A549 (cell line): ENCODE results near the gene APMAP. TPM values are rescaled to one million over a fixed set of nuclear protein-coding genes. Genes with fewer than 3 reads are reported as not detected.
A peak's percentile ranks its signal among the peaks of the same experiment; 100 is the strongest.

ENCODE experiments used
- ATAC-seq, 2 experiments: fragments of 200-7000 bp in 1 of 2; fragments of >200 bp in 1 of 2; cut with Nextera tagmentation in 1 of 2; cut with Tn5 transposase in 1 of 2; 3 replicates each; pipeline versions ENCODE4 v1.8.0 to v1.9.1; 2018 to 2020; ENCODE audit warnings: mild to moderate bottlenecking in 1 of 2, moderate library complexity in 1 of 2
- CTCF ChIA-PET: fragments of 300-600 bp; sonication (Branson Sonifier 250); formaldehyde crosslinking; extraction: SDS; loops from one replicate; lab custom pipeline; 2021; ENCODE audit warnings: antibody characterized with exemption, inconsistent platforms; lab: Yijun Ruan, JAX
- POLR2A ChIA-PET: fragments of 350-600 bp; formaldehyde crosslinking; extraction: SDS; loops from one replicate; lab custom pipeline; 2021; ENCODE audit warnings: antibody characterized with exemption, inconsistent platforms; lab: Yijun Ruan, JAX
- DNase-seq, 2 experiments: peaks; one replicate each; pipeline versions ENCODE4 v3.0.0 to v3.0.0-alpha.2; 2011 to 2016; ENCODE audit warnings: low read depth in 1 of 2, low spot score in 1 of 2
- FAIRE-seq: peaks from 2 replicates; lab custom pipeline; 2011; peaks lifted over from hg19 to GRCh38; lab: Jason Lieb, UNC
- H3K27ac ChIP-seq, 2 experiments: fragments of >200 bp; sonication (Bioruptor Twin); formaldehyde crosslinking; 3 replicates each; pipeline ENCODE4 v1.5.1; 2016 to 2017
- H3K4me1 ChIP-seq: fragments of >200 bp; sonication (Bioruptor Twin); formaldehyde crosslinking; 3 replicates; pipeline ENCODE4 v1.6.1; 2016
- H3K4me2 ChIP-seq: fragments of >200 bp; sonication (Bioruptor Twin); formaldehyde crosslinking; 3 replicates; pipeline ENCODE4 v1.6.1; 2016
- H3K4me3 ChIP-seq: fragments of >200 bp; sonication (Bioruptor Twin); formaldehyde crosslinking; 3 replicates; pipeline ENCODE4 v1.5.1; 2016
- H3K9me3 ChIP-seq: fragments of >200 bp; sonication (Bioruptor Twin); formaldehyde crosslinking; 3 replicates; pipeline ENCODE4 v1.6.1; 2016
- CBX2 ChIP-seq: fragments of 200-600 bp; sonication (generic); IDR thresholded peaks from 2 replicates; pipeline ENCODE4 v1.6.1; 2016; ENCODE audit warnings: low read depth, mild to moderate bottlenecking, borderline replicate concordance
- CBX8 ChIP-seq: fragments of 200-600 bp; sonication (generic); IDR thresholded peaks from 2 replicates; pipeline ENCODE4 v1.6.1; 2016
- CHD2 ChIP-seq: fragments of 150-350 bp; IDR thresholded peaks from 2 replicates; pipeline ENCODE4 v1.6.1; 2014; ENCODE audit warnings: low read length; ENCODE audit not compliant: partially characterized antibody
- EHF ChIP-seq: fragments of 250-450 bp; sonication (Bioruptor Pico); IDR thresholded peaks from 2 replicates; pipeline ENCODE4 v1.5.0; 2020; ENCODE audit warnings: mild to moderate bottlenecking
- EHMT2 ChIP-seq: fragments of 200-600 bp; sonication (generic); IDR thresholded peaks from 2 replicates; pipeline ENCODE4 v1.6.1; 2016; ENCODE audit warnings: antibody characterized with exemption, low read depth, mild to moderate bottlenecking, moderate library complexity
- ESRRA ChIP-seq: fragments of 150-350 bp; IDR thresholded peaks from 2 replicates; pipeline ENCODE4 v1.6.1; 2014; ENCODE audit warnings: mild to moderate bottlenecking, low read length, borderline replicate concordance
- FOSB ChIP-seq: fragments of 250-450 bp; sonication (Bioruptor Pico); IDR thresholded peaks from 2 replicates; pipeline ENCODE4 v1.5.0; 2020; ENCODE audit warnings: mild to moderate bottlenecking, moderate library complexity
- FOSL2 ChIP-seq, 2 experiments: fragments of 450-650 bp in 1 of 2; fragments of >200 bp in 1 of 2; sonication (Bioruptor Twin) in 1 of 2; formaldehyde crosslinking; IDR thresholded peaks; 2 replicates each; pipeline versions ENCODE4 v1.5.0 to v1.6.1; 2016 to 2020; ENCODE audit warnings: mild to moderate bottlenecking in 1 of 2, moderate library complexity in 1 of 2
- FOXS1 ChIP-seq: fragments of 250-450 bp; sonication (Bioruptor Pico); IDR thresholded peaks from 2 replicates; pipeline ENCODE4 v1.5.0; 2020; ENCODE audit warnings: mild to moderate bottlenecking, moderate library complexity
- HEYL ChIP-seq: fragments of 250-450 bp; sonication (Bioruptor Pico); IDR thresholded peaks from 2 replicates; pipeline ENCODE4 v1.8.0; 2021; ENCODE audit warnings: mild to moderate bottlenecking, moderate library complexity
- HOXA7 ChIP-seq: fragments of 250-450 bp; sonication (Bioruptor Pico); IDR thresholded peaks from 2 replicates; pipeline ENCODE4 v1.5.0; 2020; ENCODE audit warnings: mild to moderate bottlenecking, moderate library complexity
- HOXB13 ChIP-seq: fragments of 250-450 bp; sonication (Bioruptor Pico); IDR thresholded peaks from 2 replicates; pipeline ENCODE4 v1.5.0; 2020; ENCODE audit warnings: low read depth, mild to moderate bottlenecking, moderate library complexity
- HOXB5 ChIP-seq: fragments of 250-450 bp; sonication (Bioruptor Pico); IDR thresholded peaks from 2 replicates; pipeline ENCODE4 v1.5.0; 2020; ENCODE audit warnings: mild to moderate bottlenecking, moderate library complexity
- JUN ChIP-seq, 2 experiments: fragments of >200 bp; sonication (Bioruptor Twin); formaldehyde crosslinking; IDR thresholded peaks; 2 replicates in 1 of 2; 3 replicates in 1 of 2; pipeline ENCODE4 v1.6.1; 2016 to 2017
- JUNB ChIP-seq: fragments of >200 bp; sonication (Bioruptor Twin); formaldehyde crosslinking; IDR thresholded peaks from 2 replicates; pipeline ENCODE4 v1.6.1; 2016
- KDM1A ChIP-seq: fragments of 200-600 bp; sonication (generic); IDR thresholded peaks from 2 replicates; pipeline ENCODE4 v1.6.1; 2016; ENCODE audit warnings: low read depth, mild to moderate bottlenecking
- MAFK ChIP-seq: fragments of 450-650 bp; IDR thresholded peaks from 2 replicates; pipeline ENCODE4 v1.6.1; 2014; ENCODE audit not compliant: partially characterized antibody
- MAX ChIP-seq: IDR thresholded peaks from 2 replicates; pipeline ENCODE4 v1.6.1; 2012
- MYC ChIP-seq: IDR thresholded peaks from 2 replicates; pipeline ENCODE4 v1.6.1; 2012; ENCODE audit warnings: mild to moderate bottlenecking, inconsistent platforms, low read length, improper control_type of control experiment, borderline replicate concordance
- NPAS2 ChIP-seq: fragments of 250-450 bp; sonication (Bioruptor Pico); IDR thresholded peaks from 2 replicates; pipeline ENCODE4 v1.8.0; 2022; ENCODE audit warnings: mild to moderate bottlenecking, moderate library complexity, borderline replicate concordance
- RNF2 ChIP-seq: fragments of 200-600 bp; sonication (generic); IDR thresholded peaks from 2 replicates; pipeline ENCODE4 v1.6.1; 2016; ENCODE audit warnings: low read depth, mild to moderate bottlenecking, antibody characterized with exemption, moderate library complexity, borderline replicate concordance
- ZC3H11A ChIP-seq: fragments of 450-650 bp; IDR thresholded peaks from 2 replicates; pipeline ENCODE4 v1.6.1; 2014; ENCODE audit warnings: antibody characterized with exemption, mild to moderate bottlenecking
- WGBS: methylation state at CpG from one replicate; pipeline ENCODE4 v1.1.6; 2017; ENCODE audit errors: missing lambda C conversion rate; 5-methylcytosine and 5-hydroxymethylcytosine counted together
- polyA plus RNA-seq, 4 experiments: library from polyadenylated mRNA; depleted of rRNA in 3 of 4; stranded (reverse); fragments of >200 nt; fragmentation: RNase III in 1 of 4; extraction: RNeasy Plus Mini Kit Qiagen cat#74134 plus additional on column Dnase treatment in 1 of 4; gene quantifications; 2 replicates in 3 of 4; 3 replicates in 1 of 4; pipeline ENCODE4 v1.2.3, GENCODE V29; 2011 to 2017
- TF ChIP-seq, protein P1 (sequence below): fragments of 450-650 bp; IDR thresholded peaks from 2 replicates; pipeline ENCODE4 v1.6.1; 2014; ENCODE audit warnings: antibody characterized with exemption

Gene APMAP
- polyA plus RNA-seq, 2 of the 4 experiments (the other 2 are of a cell fraction) = 113 to 141 TPM

DNA sequence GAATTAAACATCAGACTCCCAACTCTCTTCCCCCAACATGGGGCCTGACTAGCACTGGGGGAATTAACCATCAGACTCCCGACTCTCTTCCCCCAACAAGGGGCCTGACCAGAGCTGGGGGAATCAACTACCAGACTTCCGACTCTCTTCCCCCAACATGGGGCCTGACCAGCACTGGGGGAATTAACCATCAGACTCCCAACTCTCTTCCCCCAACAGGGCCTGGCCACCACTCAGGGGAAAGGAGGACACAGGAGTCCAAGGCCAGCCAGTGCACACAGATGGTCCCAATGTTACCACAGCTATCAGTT is 30.4 kb downstream of the APMAP start (continued):
- TF ChIP-seq HOXA7 (CRISPR knock-in tag) = no peak
- TF ChIP-seq ESRRA = no peak
- no peak for TF ChIP-seq JUN (IDR thresholded peaks at IDR 0.05)
- no peak for TF ChIP-seq MAFK
- no peak for TF ChIP-seq CBX2

DNA sequence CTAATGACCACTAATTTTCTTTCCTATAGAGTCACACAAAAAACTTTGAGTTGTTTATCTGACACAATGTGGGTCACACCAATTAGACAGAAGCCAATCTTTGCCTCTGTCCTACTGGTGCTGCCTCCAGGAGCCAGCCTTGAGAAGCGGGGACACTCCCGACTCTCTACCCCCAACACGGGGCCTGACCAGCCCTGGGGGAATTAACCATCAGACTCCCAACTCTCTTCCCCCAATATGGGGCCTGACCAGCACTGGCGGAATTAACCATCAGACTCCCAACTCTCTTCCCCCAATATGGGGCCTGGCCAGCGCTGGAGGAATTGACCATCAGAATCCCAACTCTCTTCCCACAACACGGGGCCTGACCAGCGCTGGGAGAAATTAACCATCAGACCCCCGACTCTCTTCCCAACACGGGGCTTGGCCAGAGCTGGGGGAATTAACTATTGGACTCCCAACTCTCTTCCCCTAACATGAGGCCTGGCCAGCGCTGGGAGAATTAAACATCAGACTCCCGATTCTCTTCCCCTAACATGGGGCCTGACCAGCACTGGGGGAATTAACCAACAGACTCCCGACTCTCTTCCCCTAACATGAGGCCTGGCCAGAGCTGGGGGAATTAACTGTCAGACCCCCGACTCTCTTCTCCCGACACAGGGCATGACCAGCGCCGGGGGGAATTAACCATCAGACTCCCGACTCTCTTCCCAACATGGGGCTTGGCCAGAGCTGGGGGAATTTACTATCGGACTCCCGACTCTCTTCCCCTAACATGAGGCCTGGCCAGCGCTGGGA is 31.0 kb downstream of the APMAP start:
- Histone ChIP-seq H3K4me2 (no peak overlapping the region), H3K4me1 (no peaks in the 10 kb centered on the region), H3K27ac (no peak overlapping the region), H3K9me3 (no peaks in the 10 kb centered on the region), H3K4me3 (no peak overlapping the region)
- ATAC-seq (no peak), FAIRE-seq (no peak), DNase-seq (no peak)
- CTCF ChIA-PET = interaction anchor here (1.0 to 1.5 kb wide), 3 partner anchors 31 to 144 kb away, joined by 3 to 4 read pairs (median 3); no protein-coding TSS in a partner anchor
- POLR2A ChIA-PET = no interaction called here
- WGBS = 91% methylated on average over 20 of the region's 20 CpGs
- no peak for TF ChIP-seq MYC
- TF ChIP-seq HEYL (CRISPR knock-in tag) = no peak
- no peak for TF ChIP-seq ESRRA
- TF ChIP-seq EHMT2 = no peak
- no peak for TF ChIP-seq NPAS2
- TF ChIP-seq JUN (IDR thresholded peaks at IDR 0.05) = no peak
- TF ChIP-seq, protein P1, sequence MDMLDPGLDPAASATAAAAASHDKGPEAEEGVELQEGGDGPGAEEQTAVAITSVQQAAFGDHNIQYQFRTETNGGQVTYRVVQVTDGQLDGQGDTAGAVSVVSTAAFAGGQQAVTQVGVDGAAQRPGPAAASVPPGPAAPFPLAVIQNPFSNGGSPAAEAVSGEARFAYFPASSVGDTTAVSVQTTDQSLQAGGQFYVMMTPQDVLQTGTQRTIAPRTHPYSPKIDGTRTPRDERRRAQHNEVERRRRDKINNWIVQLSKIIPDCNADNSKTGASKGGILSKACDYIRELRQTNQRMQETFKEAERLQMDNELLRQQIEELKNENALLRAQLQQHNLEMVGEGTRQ = no peak

GRCh38 chr20:24960861-24961260 is 31.7 kb downstream of the APMAP start:
- WGBS = 86% methylated on average over 2 of the region's 2 CpGs
- Histone ChIP-seq H3K9me3 (no peaks in the 10 kb centered on the region), H3K4me2 (no peak overlapping the region), H3K27ac (no peak overlapping the region), H3K4me3 (no peak overlapping the region), H3K4me1 (no peaks in the 10 kb centered on the region)
- ChIA-PET CTCF (interaction anchor here (0.7 kb wide), 1 partner anchor 23 kb away, joined by 3 read pairs; no protein-coding TSS in a partner anchor), POLR2A (no interaction called here)
- FAIRE-seq (peak; percentile 68), ATAC-seq (no peak), DNase-seq (no peak)
- TF ChIP-seq HEYL (CRISPR knock-in tag) = no peak
- TF ChIP-seq HOXB5 (CRISPR knock-in tag) = no peak
- no peak for TF ChIP-seq FOSB (CRISPR knock-in tag)
- TF ChIP-seq CHD2 = no peak
- TF ChIP-seq MAX = no peak
- no peak for TF ChIP-seq FOXS1
- TF ChIP-seq CBX8 = no peak
- TF ChIP-seq EHF = no peak
- no peak for TF ChIP-seq EHMT2
- TF ChIP-seq MYC = no peak
- no peak for TF ChIP-seq RNF2
- TF ChIP-seq HOXB13 = no peak

- WGBS = 88% methylated on average over 10 of the region's 10 CpGs
- CTCF ChIA-PET = interaction anchor here (0.7 to 1.4 kb wide), 2 partner anchors 24 to 34 kb away, joined by 3 to 4 read pairs; no protein-coding TSS in a partner anchor
- Histone ChIP-seq H3K4me1 (no peaks in the 10 kb centered on the region), H3K9me3 (no peaks in the 10 kb centered on the region), H3K4me3 (no peak overlapping the region), H3K4me2 (no peak overlapping the region), H3K27ac (no peak overlapping the region)
- no peak for DNase-seq
- TF ChIP-seq FOSL2 (IDR thresholded peaks at IDR 0.05) = no peak
- TF ChIP-seq FOSL2 (CRISPR knock-in tag; IDR thresholded peaks at IDR 0.05) = no peak
- no peak for TF ChIP-seq JUNB
- no peak for TF ChIP-seq EHMT2
- TF ChIP-seq KDM1A = no peak
- TF ChIP-seq ZC3H11A = no peak
- ATAC-seq = no peak; a peak in 1 of 6 replicates
- no peak for FAIRE-seq
- POLR2A ChIA-PET = no interaction called here
Observed at GRCh38 chr20:24960302-24960801, 32.2 kb downstream of the APMAP start.
